ENCODE data around the gene NDUFA8.

NDUFA8 gene

DNA sequence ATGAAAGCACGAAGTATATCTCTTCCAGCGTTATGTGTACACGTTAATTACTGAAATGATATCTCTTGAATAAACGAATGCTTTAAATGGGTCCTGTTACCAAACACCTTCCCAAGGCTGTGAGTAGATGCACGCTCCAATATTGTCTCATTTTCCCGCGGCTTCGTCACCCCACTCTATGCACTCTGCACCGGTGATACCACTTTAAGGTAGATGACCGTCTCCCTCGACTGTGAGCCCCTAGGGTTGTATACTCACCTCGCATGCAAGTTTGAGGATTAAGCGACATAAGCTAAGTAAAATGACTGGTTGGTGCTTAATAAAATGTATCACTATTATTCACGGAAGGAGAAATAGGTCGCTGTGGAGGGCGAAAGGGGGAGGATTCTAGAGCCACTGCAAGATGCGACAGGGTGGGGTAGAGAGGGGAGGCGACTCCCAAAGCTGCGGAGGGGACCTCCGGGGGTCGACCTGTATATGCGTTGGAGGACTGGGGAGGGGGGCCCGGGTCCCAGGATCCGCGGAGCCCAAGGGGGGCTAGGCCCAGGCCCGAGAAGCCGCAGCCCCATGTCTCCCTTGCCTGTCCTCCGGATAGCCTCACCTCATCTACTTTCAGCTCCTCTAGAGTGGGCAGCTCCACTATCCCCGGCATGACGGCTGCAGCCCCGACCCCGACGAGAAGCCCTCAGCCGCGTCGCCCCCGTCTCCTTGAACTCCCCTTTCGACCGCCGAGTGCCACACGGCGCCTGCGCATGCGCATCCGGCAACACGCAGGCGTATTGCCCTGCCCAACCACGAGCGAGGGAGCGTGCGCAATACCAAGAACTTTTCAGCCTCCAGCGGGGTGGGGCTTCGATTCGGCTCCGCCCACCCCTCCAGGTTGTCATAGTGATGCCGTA lies at the start of gene NDUFA8, which contains the start of gene MORN5:
TSS of gene NDUFA8 (minus strand) at position 754 of the 899 bp plus-strand sequence. CDS start at position 652, 102 bp downstream.
TSS of gene MORN5 (plus strand) at position 883 of the 899 bp plus-strand sequence. CDS start 65 bp downstream, outside the sequence.
- Histone ChIP-seq H3K36me3 (replicated peaks) (no peaks in the 10 kb centered on the region), H3K4me1 (peaks cover 5% of the 10 kb centered on the region), H3K9me3 (no peaks in the 10 kb centered on the region), H3K4me3 (peak within 1 kb of the TSS; percentile 69), H3K27me3 (ENCODE audit: low read depth) (no peaks in the 10 kb centered on the region)
- peak; percentile 96 to 97 for DNase-seq (ENCODE audit: low spot score in 2 of 2)
- in situ Hi-C loops (cut with MboI; ENCODE audit: low sequenced_read_pairs), result no loop called here

DNA sequence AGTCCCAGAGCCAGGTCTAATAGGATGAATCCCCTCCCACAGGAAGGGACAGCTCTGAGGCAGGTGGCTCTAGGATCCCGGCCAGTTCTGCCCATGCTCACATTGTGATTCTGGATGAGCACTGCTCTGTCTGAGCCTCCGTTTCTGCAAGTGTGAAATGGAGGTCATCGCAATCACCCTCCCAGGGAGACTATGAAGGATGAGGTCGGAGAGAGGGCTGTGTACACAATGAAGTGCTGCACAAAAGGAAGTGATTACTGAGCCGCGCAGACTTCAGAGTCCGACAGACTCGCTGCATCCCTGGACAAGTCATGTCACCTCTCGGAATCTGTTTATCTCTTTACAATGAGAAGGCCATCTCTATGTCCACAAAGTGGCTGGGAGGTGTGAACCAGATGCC lies 47.5 kb upstream of the NDUFA8 start:
- in situ Hi-C loops (cut with MboI; ENCODE audit: low sequenced_read_pairs), result no loop called here
- Histone ChIP-seq H3K4me1 (no peaks in the 10 kb centered on the region), H3K27me3 (ENCODE audit: low read depth) (no peaks in the 10 kb centered on the region), H3K4me3 (no peak overlapping the region), H3K36me3 (replicated peaks) (no peaks in the 10 kb centered on the region), H3K9me3 (no peaks in the 10 kb centered on the region)
- no peak for DNase-seq (ENCODE audit: low spot score in 2 of 2)

DNA sequence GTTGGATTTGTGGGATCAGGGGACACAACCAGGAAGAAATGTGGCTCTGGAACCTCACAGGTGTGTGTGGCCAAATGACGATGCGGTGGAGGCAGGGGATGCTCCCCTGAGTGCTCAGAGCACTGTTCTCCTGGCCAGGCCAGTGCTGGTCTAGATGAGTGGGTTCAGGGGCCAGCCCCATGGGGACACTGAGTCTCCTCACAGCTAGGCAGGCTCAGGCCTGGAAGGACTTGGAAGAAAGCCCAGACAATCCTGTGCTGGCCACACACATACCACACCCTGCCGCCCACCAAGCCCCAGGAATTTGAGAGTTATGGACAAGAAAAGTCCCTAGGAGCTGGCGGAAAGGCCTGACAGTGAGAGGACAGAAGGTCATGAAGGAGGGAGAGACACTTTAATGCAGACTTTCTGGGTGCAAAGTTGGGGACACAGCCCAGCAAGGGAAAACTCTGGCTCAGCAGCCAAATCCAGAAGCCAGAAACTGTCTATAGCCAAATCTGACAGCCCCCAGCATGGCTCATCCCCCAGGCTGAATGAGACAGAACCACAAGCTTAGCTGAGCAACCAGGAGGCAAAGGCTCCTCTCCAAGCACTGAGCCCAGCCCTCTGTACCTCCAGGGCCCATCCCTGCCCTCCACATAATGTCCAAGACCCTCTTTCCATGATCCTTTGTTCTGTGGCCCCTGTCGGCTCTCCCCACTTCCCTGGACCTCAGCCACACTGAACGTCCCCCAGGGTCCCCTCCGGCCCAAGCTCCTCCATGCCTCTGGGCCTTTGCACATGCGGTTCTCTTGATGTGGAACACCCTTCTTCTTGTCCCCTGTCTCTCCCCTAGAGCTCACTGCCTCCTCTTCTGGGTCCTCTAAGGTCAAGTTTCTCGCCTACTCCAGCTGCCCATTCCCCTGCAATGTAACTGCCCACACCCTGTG lies 46.8 kb upstream of the NDUFA8 start:
- H3K4me1 ChIP-seq, result no peaks in the 10 kb centered on the region
- H3K27me3 ChIP-seq (ENCODE audit: low read depth), result no peaks in the 10 kb centered on the region
- no peaks in the 10 kb centered on the region for H3K9me3 ChIP-seq
- no peak for DNase-seq (ENCODE audit: low spot score in 2 of 2)
- in situ Hi-C loops (cut with MboI; ENCODE audit: low sequenced_read_pairs), result no loop called here
- H3K36me3 ChIP-seq (replicated peaks), result no peaks in the 10 kb centered on the region
- no peak overlapping the region for H3K4me3 ChIP-seq

DNA sequence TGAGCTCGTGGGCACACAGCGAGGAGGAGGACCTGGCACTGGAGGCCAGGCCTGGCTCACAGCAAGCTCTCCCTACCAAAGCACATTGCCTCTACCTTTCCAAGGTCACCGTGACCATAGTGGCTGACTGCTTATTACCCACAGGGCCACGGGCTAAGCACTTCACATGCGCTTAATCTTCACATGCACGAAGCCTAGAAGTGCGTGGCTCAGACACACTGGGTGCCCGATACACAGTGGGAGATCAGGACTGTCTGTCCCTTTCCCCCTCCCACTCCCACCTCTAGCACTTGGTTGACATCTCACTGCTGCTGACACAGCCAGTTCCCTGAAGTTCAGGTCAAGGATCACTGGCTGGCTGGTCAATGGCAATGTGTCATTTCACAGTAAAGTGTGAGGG lies 45.6 kb upstream of the NDUFA8 start:
- Histone ChIP-seq H3K4me1 (no peaks in the 10 kb centered on the region), H3K27me3 (ENCODE audit: low read depth) (no peaks in the 10 kb centered on the region), H3K9me3 (no peaks in the 10 kb centered on the region), H3K4me3 (no peak overlapping the region), H3K36me3 (replicated peaks) (no peaks in the 10 kb centered on the region)
- DNase-seq (ENCODE audit: low spot score in 2 of 2), result no peak
- in situ Hi-C loops (cut with MboI; ENCODE audit: low sequenced_read_pairs), result no loop called here

DNA sequence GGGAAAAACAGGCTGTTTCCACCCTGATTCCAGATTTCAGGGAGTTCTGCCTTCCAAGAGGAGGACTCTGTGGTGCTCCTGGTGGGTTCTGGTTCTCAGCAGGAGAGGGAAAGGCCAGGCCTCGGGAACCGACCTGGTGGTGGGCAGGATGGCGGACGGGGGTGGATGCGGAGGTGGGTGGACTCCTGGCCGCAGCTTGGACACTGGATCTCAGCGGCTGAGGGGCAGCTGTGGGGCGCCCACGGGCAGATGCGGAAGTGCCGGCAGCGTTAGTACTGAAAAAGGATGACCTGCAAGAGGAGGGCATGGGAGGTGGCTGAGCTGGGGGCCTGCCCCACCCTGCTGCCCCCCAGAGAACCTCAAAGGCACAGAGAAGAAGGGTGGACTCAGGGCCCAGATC lies 44.9 kb upstream of the NDUFA8 start:
- no peak for DNase-seq (ENCODE audit: low spot score in 2 of 2)
- no peaks in the 10 kb centered on the region for H3K4me1 ChIP-seq
- H3K27me3 ChIP-seq (ENCODE audit: low read depth), result no peaks in the 10 kb centered on the region
- no peaks in the 10 kb centered on the region for H3K9me3 ChIP-seq
- H3K4me3 ChIP-seq, result no peak overlapping the region
- in situ Hi-C loops (cut with MboI; ENCODE audit: low sequenced_read_pairs), result no loop called here
- H3K36me3 ChIP-seq (replicated peaks), result no peaks in the 10 kb centered on the region

DNA sequence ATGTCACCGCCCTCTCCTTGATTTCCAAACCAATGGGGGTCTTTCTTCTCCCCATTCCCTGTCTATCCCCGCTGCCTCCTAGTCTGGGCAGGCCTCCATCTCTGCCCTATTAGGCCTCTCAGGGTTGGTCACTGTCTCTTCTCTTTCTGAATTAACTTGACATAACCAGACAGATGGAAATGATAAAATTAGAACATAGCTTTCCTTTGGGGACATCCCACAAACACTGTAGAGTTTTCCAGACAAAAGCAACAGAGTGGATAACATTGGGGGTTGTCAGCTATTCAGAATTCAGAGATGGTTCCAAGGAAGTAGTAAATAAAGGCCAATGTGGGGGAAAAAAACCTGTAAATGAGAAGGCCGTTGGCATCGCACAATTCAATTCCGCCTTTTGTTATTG lies 44.5 kb upstream of the NDUFA8 start:
- Histone ChIP-seq H3K27me3 (ENCODE audit: low read depth) (no peaks in the 10 kb centered on the region), H3K4me3 (no peak overlapping the region), H3K4me1 (no peaks in the 10 kb centered on the region), H3K36me3 (replicated peaks) (no peaks in the 10 kb centered on the region), H3K9me3 (no peaks in the 10 kb centered on the region)
- in situ Hi-C loops (cut with MboI; ENCODE audit: low sequenced_read_pairs), result no loop called here
- no peak for DNase-seq (ENCODE audit: low spot score in 2 of 2)

DNA sequence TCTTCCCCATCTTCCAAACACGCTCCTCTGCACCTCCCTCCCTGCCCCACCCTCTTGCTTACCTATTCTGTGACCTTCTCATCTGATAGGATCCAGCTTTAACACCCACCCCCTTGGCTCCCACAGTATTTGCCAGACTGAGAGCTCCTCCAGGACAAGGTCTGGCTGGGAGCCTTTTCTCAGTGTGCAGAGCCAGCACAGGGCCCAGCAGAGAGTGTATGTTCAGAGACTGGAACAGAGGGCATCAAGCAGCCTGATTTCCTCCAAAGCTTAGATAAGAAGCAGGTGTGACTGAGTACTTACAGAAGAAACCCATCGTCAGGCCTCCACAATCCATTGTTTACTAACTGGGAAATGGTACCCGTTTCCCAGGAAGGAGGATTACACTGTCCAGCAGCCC lies 42.5 kb upstream of the NDUFA8 start:
- H3K4me1 ChIP-seq, result no peaks in the 10 kb centered on the region
- DNase-seq (ENCODE audit: low spot score in 2 of 2), result no peak
- in situ Hi-C loops (cut with MboI; ENCODE audit: low sequenced_read_pairs), result no loop called here
- no peak overlapping the region for H3K4me3 ChIP-seq
- no peaks in the 10 kb centered on the region for H3K27me3 ChIP-seq (ENCODE audit: low read depth)
- no peaks in the 10 kb centered on the region for H3K36me3 ChIP-seq (replicated peaks)
- no peaks in the 10 kb centered on the region for H3K9me3 ChIP-seq

DNA sequence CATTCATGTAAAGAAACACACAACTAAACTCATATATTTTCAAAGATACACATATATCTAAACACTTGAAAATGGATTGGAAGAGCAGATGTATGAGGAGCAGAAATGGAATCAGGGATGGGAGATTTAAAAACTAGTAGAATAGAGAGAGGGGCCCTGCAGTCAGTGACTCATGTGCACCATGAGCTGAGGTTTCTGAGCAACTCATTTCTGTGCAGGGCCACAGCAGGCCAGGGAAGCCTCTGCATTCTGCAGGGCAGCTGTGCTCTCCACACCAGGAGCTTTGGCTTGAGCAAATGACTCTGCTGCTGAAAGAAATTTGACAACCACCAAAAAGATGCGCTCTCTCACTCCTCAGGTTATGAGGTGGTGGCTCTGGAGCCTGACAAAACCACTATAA lies 42.1 kb upstream of the NDUFA8 start:
- no peaks in the 10 kb centered on the region for H3K4me1 ChIP-seq
- no peaks in the 10 kb centered on the region for H3K9me3 ChIP-seq
- no peak overlapping the region for H3K4me3 ChIP-seq
- no peak for DNase-seq (ENCODE audit: low spot score in 2 of 2)
- in situ Hi-C loops (cut with MboI; ENCODE audit: low sequenced_read_pairs), result no loop called here
- no peaks in the 10 kb centered on the region for H3K36me3 ChIP-seq (replicated peaks)
- H3K27me3 ChIP-seq (ENCODE audit: low read depth), result no peaks in the 10 kb centered on the region

DNA sequence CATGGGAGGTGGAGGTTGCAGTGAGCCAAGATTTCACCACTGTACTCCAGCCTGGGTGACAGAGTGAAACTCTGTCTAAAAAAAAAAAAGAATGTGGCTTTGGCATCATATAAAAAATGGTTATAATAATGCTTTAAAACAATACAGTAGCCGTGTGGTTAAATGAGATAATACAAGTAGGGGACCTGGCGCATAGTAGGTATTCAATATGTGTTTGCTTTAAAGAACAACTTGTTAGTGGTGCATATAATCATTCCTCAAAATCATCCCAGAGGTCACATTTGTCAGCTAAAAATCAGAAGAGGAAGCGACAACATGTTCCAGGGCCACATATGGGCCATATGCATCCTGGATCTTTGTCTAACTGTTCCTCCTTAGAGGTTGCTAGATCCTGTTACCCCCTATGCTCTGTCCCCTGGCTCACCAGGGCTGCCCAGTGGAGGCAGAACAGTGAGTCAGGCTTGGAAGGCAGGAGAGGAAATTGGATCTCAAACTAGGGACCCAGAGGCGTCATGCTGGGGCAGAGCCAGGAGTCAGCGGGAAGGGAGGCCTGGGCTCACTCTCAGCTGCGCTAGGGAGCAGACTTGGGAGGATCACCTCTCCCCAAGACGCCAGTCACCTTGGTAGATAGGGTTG lies 41.5 kb upstream of the NDUFA8 start:
- H3K4me3 ChIP-seq, result no peak overlapping the region
- no peaks in the 10 kb centered on the region for H3K9me3 ChIP-seq
- H3K4me1 ChIP-seq, result no peaks in the 10 kb centered on the region
- DNase-seq (ENCODE audit: low spot score in 2 of 2), result no peak
- H3K27me3 ChIP-seq (ENCODE audit: low read depth), result no peaks in the 10 kb centered on the region
- in situ Hi-C loops (cut with MboI; ENCODE audit: low sequenced_read_pairs), result no loop called here
- no peaks in the 10 kb centered on the region for H3K36me3 ChIP-seq (replicated peaks)

DNA sequence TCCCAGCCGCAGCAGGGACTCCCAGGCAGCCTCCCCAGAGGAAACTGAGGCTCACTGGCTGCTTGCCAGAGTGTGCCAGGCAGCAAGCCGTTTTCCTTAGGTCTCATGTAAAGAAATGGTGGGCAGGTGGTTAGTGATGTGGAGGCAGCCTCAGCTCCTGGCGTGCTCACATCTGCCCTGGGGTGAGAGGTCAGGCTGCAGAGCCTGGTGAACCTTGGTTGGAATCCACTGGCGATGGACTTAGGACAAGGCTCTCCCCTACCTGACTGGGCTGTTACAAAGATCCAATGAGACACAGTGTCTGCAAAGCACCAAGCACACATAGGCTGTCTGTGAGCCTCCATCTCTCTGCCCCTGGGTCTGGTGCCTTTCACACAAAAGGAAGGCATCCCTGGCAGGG lies 38.3 kb upstream of the NDUFA8 start:
- Histone ChIP-seq H3K36me3 (replicated peaks) (no peaks in the 10 kb centered on the region), H3K4me1 (peaks cover 4% of the 10 kb centered on the region; the same call in 1 of the 2 replicates), H3K4me3 (no peak overlapping the region), H3K27me3 (ENCODE audit: low read depth) (no peaks in the 10 kb centered on the region), H3K9me3 (no peaks in the 10 kb centered on the region)
- DNase-seq (ENCODE audit: low spot score in 2 of 2), result no peak
- in situ Hi-C loops (cut with MboI; ENCODE audit: low sequenced_read_pairs), result no loop called here

DNA sequence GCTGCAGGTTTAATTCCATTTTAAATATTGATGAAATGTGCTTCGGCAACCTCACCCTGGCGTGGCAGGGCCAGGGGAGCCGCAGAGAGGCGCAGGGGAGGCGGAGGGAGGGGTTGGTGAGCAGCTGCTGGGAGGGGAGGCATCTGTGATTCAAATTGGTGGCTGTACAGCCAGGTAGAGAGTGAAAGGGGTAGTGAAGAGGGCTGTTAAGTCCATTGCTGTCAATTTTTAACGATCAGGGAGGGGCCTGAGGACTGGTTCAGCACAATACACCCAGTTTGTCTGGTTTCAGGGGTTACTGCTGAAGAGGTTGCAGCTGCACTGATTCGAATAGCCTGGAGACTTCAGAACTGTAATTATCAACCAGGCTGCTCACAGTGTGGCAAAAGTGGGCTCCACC lies 37.8 kb upstream of the NDUFA8 start:
- in situ Hi-C loops (cut with MboI; ENCODE audit: low sequenced_read_pairs), result no loop called here
- H3K4me3 ChIP-seq, result no peak overlapping the region
- no peaks in the 10 kb centered on the region for H3K9me3 ChIP-seq
- peaks cover 8% of the 10 kb centered on the region; the same call in 1 of the 2 replicates for H3K4me1 ChIP-seq
- no peak for DNase-seq (ENCODE audit: low spot score in 2 of 2)
- H3K36me3 ChIP-seq (replicated peaks), result no peaks in the 10 kb centered on the region
- H3K27me3 ChIP-seq (ENCODE audit: low read depth), result no peaks in the 10 kb centered on the region

DNA sequence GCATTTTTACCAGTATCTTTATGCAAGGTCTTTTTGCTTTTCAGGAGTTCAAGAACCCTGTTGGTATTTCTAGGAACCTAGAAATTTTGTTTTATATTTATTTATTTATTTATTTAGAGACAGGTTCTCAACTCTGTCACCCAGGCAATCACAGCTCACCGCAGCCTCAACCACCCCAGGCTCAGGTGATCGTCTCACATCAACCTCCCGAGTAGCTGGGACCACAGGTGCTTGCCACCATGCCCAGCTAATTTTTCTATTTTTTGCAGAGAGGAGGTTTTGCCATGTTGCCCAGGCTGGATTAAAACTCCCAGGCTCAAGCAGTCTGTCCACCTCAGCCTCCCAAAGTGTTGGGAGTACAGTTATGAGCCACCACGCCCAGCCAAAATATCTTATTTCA lies 36.3 kb upstream of the NDUFA8 start:
- Histone ChIP-seq H3K9me3 (no peaks in the 10 kb centered on the region), H3K4me1 (peaks cover 8% of the 10 kb centered on the region; the same call in 1 of the 2 replicates), H3K36me3 (replicated peaks) (no peaks in the 10 kb centered on the region), H3K27me3 (ENCODE audit: low read depth) (no peaks in the 10 kb centered on the region), H3K4me3 (no peak overlapping the region)
- DNase-seq (ENCODE audit: low spot score in 2 of 2), result no peak
- in situ Hi-C loops (cut with MboI; ENCODE audit: low sequenced_read_pairs), result no loop called here

DNA sequence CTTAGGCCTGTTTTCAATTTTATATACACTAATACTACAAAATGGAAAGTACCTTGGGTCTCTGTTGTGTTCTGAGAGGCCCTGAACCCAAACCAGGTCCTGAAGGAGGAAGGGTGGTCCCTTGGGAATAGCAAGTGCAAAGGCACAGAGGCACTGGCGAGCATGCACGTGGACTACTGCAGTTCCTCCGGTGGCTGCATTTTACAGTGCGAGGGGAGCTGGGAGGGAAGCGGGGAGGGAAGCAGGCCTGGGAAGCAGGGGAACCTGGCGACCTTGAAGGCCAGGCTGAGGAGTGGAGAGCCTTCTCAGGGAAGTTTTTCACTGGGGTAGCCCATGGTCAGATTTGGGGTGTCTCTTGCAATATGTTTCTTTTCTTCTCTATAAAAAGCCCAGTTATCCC lies 34.1 kb upstream of the NDUFA8 start:
- Histone ChIP-seq H3K27me3 (ENCODE audit: low read depth) (no peaks in the 10 kb centered on the region), H3K36me3 (replicated peaks) (no peaks in the 10 kb centered on the region), H3K4me3 (no peak overlapping the region), H3K9me3 (no peaks in the 10 kb centered on the region), H3K4me1 (peaks cover 8% of the 10 kb centered on the region; the same call in 1 of the 2 replicates)
- in situ Hi-C loops (cut with MboI; ENCODE audit: low sequenced_read_pairs), result no loop called here
- no peak for DNase-seq (ENCODE audit: low spot score in 2 of 2)
